Kidney (tissue), 14 donors: ENCODE measurements around the gene SMYD3. TPM values are rescaled to one million over a fixed set of nuclear protein-coding genes. Genes with fewer than 3 reads are reported as not detected.

Source experiments
- DNase-seq, 5 donors: peaks; one replicate each; pipeline ENCODE4 v3.0.0-alpha.2; 2013 to 2020
- FAIRE-seq: peaks from 2 replicates; lab custom pipeline; 2012; peaks lifted over from hg19 to GRCh38; lab: Jason Lieb, UNC
- H3K27ac ChIP-seq, 2 donors: one replicate each; pipeline ENCODE4 v1.7.0; 2013; ENCODE audit warnings: low read depth in 2 of 2, low read length in 2 of 2, inconsistent platforms in 1 of 2
- H3K27me3 ChIP-seq: one replicate; pipeline ENCODE4 v1.7.1; 2013; ENCODE audit warnings: low read length, inconsistent platforms; ENCODE audit not compliant: control insufficient read depth, insufficient read depth
- H3K36me3 ChIP-seq, 3 donors: one replicate each; pipeline versions ENCODE4 v1.7.0 to v1.7.1; 2013; ENCODE audit warnings: low read length in 3 of 3, control low read depth in 1 of 3, inconsistent platforms in 1 of 3; ENCODE audit not compliant: insufficient read depth in 3 of 3, control insufficient read depth in 2 of 3
- H3K4me1 ChIP-seq, 3 donors: one replicate each; pipeline versions ENCODE4 v1.7.0 to v1.7.1; 2013; ENCODE audit warnings: low read length in 3 of 3, inconsistent platforms in 1 of 3, low read depth in 1 of 3; ENCODE audit not compliant: control insufficient read depth in 2 of 3, insufficient read depth in 2 of 3
- H3K4me3 ChIP-seq, 3 donors: one replicate each; pipeline versions ENCODE4 v1.7.0 to v1.8.1; 2013; ENCODE audit warnings: low read length in 3 of 3, control low read depth in 1 of 3, inconsistent platforms in 1 of 3
- H3K9ac ChIP-seq, 3 donors: one replicate each; pipeline versions ENCODE4 v1.7.0 to v1.7.1; 2013; ENCODE audit warnings: low read length in 3 of 3, control low read depth in 1 of 3, inconsistent platforms in 1 of 3
- H3K9me3 ChIP-seq, 3 donors: one replicate each; pipeline versions ENCODE4 v1.7.0 to v1.7.1; 2013; ENCODE audit warnings: low read length in 3 of 3, control low read depth in 1 of 3, inconsistent platforms in 1 of 3; ENCODE audit not compliant: control insufficient read depth in 2 of 3, insufficient read depth in 1 of 3
- intact Hi-C: fragments of 100-400 bp; cut with DNase I; formaldehyde crosslinking; loops from one replicate; pipeline ENCODE4 v1.11.1; 2022
- polyA plus RNA-seq: library from polyadenylated mRNA; stranded (reverse); fragments of 350-450 nt; fragmentation: Illumina TruSeq; extraction: RNeasy Lipid Tissue Mini Kit (QIAGEN cat#74804); gene quantifications from one replicate; pipeline ENCODE4 v1.2.3, GENCODE V29; 2014; ENCODE audit warnings: low read depth, low replicate concordance; ENCODE audit not compliant: insufficient read depth
- total RNA-seq: library from RNA; stranded (reverse); fragmentation: NEBNext Ultra II Directional; extraction: Animal tissue kit (Norgen Biotek cat#: 25700); gene quantifications from one replicate; pipeline ENCODE4 v1.2.1, GENCODE V29; 2021
- TF ChIP-seq, protein P1 (sequence below): IDR thresholded peaks from 3 replicates; pipeline ENCODE4 v1.5.1; 2012; ENCODE audit warnings: mild to moderate bottlenecking, moderate library complexity, borderline replicate concordance; ENCODE audit not compliant: insufficient read depth; ENCODE audit errors: extremely low read depth
- donor health status: control.
- donor health status: control.
- donor health status: control.
- donor health status: control.
- donor health status: control.
- donor health status: DM: yes; HTN: yes; CAD: no.
- donor health status: Normal renal cell carcinoma (clear cell type).

Gene SMYD3
- total and polyA plus RNA-seq, 2 donors from 2014 or later = 23.3 to 23.9 TPM

DNA sequence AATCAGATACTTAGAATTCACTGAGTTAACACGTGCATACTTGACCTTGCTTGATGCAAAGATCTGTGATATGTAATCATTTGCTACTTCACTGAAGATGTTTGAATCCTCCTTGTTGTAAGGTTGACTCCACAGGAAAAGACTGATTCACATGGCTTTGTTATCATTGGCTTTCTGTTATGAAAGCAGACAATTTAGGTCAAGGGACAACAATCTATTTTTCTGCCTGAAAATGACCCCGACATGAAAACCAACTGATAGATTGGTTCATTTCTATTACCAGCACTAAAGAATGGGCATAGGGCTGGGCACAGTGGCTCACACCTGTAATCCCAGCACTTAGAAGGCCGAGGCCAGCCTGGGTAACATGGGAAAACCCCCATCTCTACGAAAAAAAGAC lies 546.9 kb downstream of the SMYD3 start:
- Histone ChIP-seq H3K36me3 (no peaks in the 10 kb centered on the region), H3K9me3 (no peaks in the 10 kb centered on the region), H3K4me3 (no peak overlapping the region), H3K4me1 (no peaks in the 10 kb centered on the region), H3K27ac (no peak overlapping the region), H3K27me3 (no peaks in the 10 kb centered on the region), H3K9ac (no peak overlapping the region)
- DNase-seq (no peak), FAIRE-seq (no peak)
- intact Hi-C loops = no loop called here
- TF ChIP-seq, protein P1, sequence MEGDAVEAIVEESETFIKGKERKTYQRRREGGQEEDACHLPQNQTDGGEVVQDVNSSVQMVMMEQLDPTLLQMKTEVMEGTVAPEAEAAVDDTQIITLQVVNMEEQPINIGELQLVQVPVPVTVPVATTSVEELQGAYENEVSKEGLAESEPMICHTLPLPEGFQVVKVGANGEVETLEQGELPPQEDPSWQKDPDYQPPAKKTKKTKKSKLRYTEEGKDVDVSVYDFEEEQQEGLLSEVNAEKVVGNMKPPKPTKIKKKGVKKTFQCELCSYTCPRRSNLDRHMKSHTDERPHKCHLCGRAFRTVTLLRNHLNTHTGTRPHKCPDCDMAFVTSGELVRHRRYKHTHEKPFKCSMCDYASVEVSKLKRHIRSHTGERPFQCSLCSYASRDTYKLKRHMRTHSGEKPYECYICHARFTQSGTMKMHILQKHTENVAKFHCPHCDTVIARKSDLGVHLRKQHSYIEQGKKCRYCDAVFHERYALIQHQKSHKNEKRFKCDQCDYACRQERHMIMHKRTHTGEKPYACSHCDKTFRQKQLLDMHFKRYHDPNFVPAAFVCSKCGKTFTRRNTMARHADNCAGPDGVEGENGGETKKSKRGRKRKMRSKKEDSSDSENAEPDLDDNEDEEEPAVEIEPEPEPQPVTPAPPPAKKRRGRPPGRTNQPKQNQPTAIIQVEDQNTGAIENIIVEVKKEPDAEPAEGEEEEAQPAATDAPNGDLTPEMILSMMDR = no peak

GRCh38 chr1:245958016-245958415 lies 549.1 kb downstream of the SMYD3 start:
- Histone ChIP-seq H3K4me3 (no peak overlapping the region), H3K27me3 (no peaks in the 10 kb centered on the region), H3K4me1 (peaks cover 0 to 4% (median 0%) of the 10 kb centered on the region in 3 donors), H3K9ac (no peak overlapping the region), H3K9me3 (no peaks in the 10 kb centered on the region), H3K36me3 (no peaks in the 10 kb centered on the region), H3K27ac (no peak overlapping the region)
- no peak for DNase-seq
- intact Hi-C loops = no loop called here
- TF ChIP-seq, protein P1 = no peak
- FAIRE-seq = no peak

GRCh38 chr1:245957427-245957826 lies 549.7 kb downstream of the SMYD3 start:
- H3K36me3 ChIP-seq = no peaks in the 10 kb centered on the region
- no peak overlapping the region for H3K27ac ChIP-seq
- H3K9ac ChIP-seq = no peak overlapping the region
- intact Hi-C loops = no loop called here
- H3K4me3 ChIP-seq = no peak overlapping the region
- TF ChIP-seq, protein P1 = no peak
- FAIRE-seq (no peak), DNase-seq (no peak)
- no peaks in the 10 kb centered on the region for H3K27me3 ChIP-seq
- peaks cover 0 to 4% (median 0%) of the 10 kb centered on the region in 3 donors for H3K4me1 ChIP-seq
- H3K9me3 ChIP-seq = no peaks in the 10 kb centered on the region

DNA sequence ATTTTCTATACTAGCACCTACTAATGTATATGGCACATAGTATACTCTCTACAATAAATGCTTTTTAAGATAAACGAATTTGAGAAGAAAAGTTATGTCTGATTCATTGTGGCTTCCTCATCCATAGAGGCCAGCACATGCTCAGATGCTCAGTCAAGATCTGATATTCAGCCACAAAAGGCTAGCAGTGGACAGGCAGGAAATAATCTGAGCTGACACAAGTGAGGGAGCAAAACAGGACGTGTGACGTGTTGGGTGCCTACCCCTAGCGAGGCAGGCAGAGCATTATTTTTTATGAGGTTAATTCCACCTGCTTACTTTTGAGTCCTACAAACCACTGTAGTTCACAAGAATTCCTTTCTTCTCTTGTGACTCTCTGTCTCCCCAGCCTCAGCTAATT lies 550.9 kb downstream of the SMYD3 start:
- Histone ChIP-seq H3K4me3 (no peak overlapping the region), H3K9ac (no peak overlapping the region), H3K9me3 (no peaks in the 10 kb centered on the region), H3K27me3 (no peaks in the 10 kb centered on the region), H3K27ac (no peak overlapping the region), H3K4me1 (peaks cover 0 to 4% (median 0%) of the 10 kb centered on the region in 3 donors), H3K36me3 (no peaks in the 10 kb centered on the region)
- no peak for FAIRE-seq
- DNase-seq = no peak
- TF ChIP-seq, protein P1 = no peak
- intact Hi-C loops = no loop called here
